Naive thymus-derived CD8-positive, alpha-beta T cell (primary cell): ENCODE results near the gene EXD3. TPM values are rescaled to one million over a fixed set of nuclear protein-coding genes. Genes with fewer than 3 reads are reported as not detected.

ENCODE experiments used
- ATAC-seq, 2 donors: fragments of 150-1000 bp; cut with Tn5 transposase in 1 of 2; sonication (Bioruptor Pico), chemical (Tn5 transposase) in 1 of 2; 1 replicate in 1 of 2; 2 replicates in 1 of 2; pipeline ENCODE4 v1.10.0; 2021; ENCODE audit warnings: mild to moderate bottlenecking in 2 of 2, moderate library complexity in 2 of 2
- POLR2A ChIA-PET: fragments of 350-600 bp; sonication (Branson Sonifier 250); formaldehyde crosslinking; loops from one replicate; lab custom pipeline; 2021; ENCODE audit warnings: antibody characterized with exemption; lab: Charles Lee
- DNase-seq, 10 donors: peaks; one replicate each; pipeline versions ENCODE4 v3.0.0 to v3.0.0-alpha.2; 2020 to 2022
- H3K27ac Mint-ChIP-seq, 10 donors: one replicate each; pipeline ENCODE4 v1.8.0; 2020 to 2022; ENCODE audit warnings: mild to moderate bottlenecking in 10 of 10, mixed read lengths in 10 of 10, moderate library complexity in 4 of 10, inconsistent platforms in 1 of 10
- H3K27me3 Mint-ChIP-seq, 5 donors: one replicate each; pipeline ENCODE4 v1.8.0; 2021 to 2022; ENCODE audit warnings: mixed read lengths in 5 of 5
- H3K36me3 Mint-ChIP-seq, 3 donors: one replicate each; pipeline ENCODE4 v1.8.0; 2020 to 2022; ENCODE audit warnings: mixed read lengths in 3 of 3, mild to moderate bottlenecking in 2 of 3, inconsistent platforms in 1 of 3
- H3K4me1 Mint-ChIP-seq, 4 donors: one replicate each; pipeline ENCODE4 v1.8.0; 2021 to 2022; ENCODE audit warnings: mixed read lengths in 4 of 4
- H3K4me3 Mint-ChIP-seq, 10 donors: one replicate each; pipeline ENCODE4 v1.8.0; 2020 to 2022; ENCODE audit warnings: mild to moderate bottlenecking in 10 of 10, mixed read lengths in 10 of 10, moderate library complexity in 6 of 10, inconsistent platforms in 1 of 10
- H3K9me3 Mint-ChIP-seq, 9 donors: one replicate each; pipeline ENCODE4 v1.8.0; 2020 to 2022; ENCODE audit warnings: mixed read lengths in 9 of 9, mild to moderate bottlenecking in 3 of 9, inconsistent platforms in 1 of 9, moderate library complexity in 1 of 9
- polyA plus RNA-seq, 3 donors: library from polyadenylated mRNA; unstranded; fragments of 300-500 nt; fragmentation: Illumina TruSeq; gene quantifications; one replicate each; pipeline ENCODE4 v1.2.3, GENCODE V29; 2021
- total RNA-seq, 8 experiments: library from RNA in 2 of 8; stranded (reverse) in 2 of 8; gene quantifications; one replicate each; pipeline ENCODE4 v1.2.3 and lab custom pipeline; 2021 to 2026

EXD3 gene
- total and polyA plus RNA-seq, 5 experiments from 2014 or later: 2.6 to 28.3 (median 4.3) TPM

DNA sequence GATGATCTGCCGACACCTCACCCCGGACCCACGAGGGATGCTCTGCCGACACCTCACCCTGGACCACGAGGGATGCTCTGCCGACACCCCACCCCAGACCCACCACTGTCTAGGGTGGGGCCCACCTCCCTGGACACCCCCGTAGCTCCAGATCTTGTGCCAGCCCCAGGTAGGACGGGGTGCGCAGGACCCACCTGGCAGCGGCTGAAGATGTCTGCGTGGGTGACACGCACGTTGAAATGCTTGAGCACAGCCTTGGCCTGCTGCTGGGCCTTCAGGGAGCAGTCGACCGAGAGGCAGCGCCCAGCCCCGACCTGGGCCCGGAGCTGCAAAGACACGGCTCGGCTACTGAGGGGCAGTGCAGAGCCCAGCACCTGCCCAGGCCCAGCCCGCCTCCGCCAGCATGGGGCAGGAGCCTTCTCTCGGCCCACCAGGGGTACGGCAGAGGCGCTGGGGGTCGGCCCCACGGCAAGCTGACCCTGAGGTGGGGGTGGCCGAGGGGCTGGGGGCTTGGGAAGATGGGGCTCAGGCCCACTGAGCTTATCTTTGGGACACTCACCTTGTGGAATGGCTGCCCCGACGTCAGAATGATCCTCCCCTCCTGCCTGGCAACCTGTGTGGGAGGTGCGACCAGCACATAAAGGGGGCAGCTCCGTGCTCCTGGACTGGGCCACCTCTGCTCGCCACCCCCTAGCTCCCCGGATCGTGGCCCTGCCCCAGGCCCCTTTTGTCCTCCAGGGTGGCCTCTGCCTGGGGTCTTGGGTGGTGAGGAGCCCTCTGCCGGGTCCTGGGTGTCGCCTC, 99.2 kb downstream of the EXD3 start:
- POLR2A ChIA-PET: no interaction called here
- Mint-ChIP-seq H3K27me3 (peaks cover 0 to 20% (median 3%) of the 10 kb centered on the region in 5 donors), H3K4me1 (peaks cover 9 to 27% (median 19%) of the 10 kb centered on the region in 4 donors)

DNA sequence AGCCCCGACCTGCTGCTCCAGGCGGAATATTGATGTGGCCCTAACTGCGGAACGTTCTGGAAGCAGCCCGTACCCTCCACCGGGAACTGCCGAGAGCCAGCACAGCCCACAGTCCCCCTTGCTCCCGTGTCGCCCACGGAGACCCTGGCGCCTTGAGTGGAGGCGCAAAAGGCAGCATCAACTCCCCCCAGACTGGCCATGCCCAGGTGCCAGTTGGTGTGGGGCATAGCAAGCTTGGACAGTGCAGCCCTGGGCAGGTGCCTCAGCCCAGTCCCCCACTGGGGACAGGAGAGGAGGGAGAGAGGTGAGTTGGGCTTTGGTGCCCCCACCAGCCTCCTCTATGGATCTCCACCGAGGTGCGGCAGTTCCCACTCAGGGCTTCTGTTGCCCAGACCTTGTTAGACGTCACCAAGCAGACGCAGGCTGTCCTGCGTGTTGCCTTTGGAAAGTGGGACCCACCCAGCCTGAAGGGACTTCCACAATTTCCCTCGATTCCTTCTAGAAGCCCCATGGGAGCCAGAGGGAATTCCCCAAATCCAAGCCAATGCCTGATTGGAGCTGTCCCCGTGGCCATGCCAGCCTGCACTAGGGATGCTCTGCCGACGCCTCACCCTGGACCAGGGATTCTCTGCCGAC, 101.1 kb downstream of the EXD3 start:
- POLR2A ChIA-PET: interaction anchor here (0.6 to 1.5 kb wide), 2 partner anchors 18 to 20 kb away, joined by 3 to 7 read pairs; partner anchors contain the start of gene NRARP
- Mint-ChIP-seq H3K27me3 (peaks cover 0 to 17% (median 2%) of the 10 kb centered on the region in 5 donors), H3K36me3 (no peaks in the 10 kb centered on the region), H3K9me3 (peaks cover 0 to 2% (median 0%) of the 10 kb centered on the region in 9 donors), H3K4me3 (no peak overlapping the region), H3K4me1 (peaks cover 7 to 25% (median 17%) of the 10 kb centered on the region in 4 donors), H3K27ac (peak overlapping the region in 1 of 10 donors; percentile 43)
- no peak for ATAC-seq
- no peak for DNase-seq

More for the DNA sequence above, 99.2 kb downstream of the EXD3 start:
- Mint-ChIP-seq H3K9me3 (peaks cover 0 to 4% (median 0%) of the 10 kb centered on the region in 9 donors), H3K4me3 (no peak overlapping the region), H3K36me3 (no peaks in the 10 kb centered on the region), H3K27ac (peak overlapping the region in 1 of 10 donors; percentile 27)
- ATAC-seq (no peak), DNase-seq (no peak)

DNA sequence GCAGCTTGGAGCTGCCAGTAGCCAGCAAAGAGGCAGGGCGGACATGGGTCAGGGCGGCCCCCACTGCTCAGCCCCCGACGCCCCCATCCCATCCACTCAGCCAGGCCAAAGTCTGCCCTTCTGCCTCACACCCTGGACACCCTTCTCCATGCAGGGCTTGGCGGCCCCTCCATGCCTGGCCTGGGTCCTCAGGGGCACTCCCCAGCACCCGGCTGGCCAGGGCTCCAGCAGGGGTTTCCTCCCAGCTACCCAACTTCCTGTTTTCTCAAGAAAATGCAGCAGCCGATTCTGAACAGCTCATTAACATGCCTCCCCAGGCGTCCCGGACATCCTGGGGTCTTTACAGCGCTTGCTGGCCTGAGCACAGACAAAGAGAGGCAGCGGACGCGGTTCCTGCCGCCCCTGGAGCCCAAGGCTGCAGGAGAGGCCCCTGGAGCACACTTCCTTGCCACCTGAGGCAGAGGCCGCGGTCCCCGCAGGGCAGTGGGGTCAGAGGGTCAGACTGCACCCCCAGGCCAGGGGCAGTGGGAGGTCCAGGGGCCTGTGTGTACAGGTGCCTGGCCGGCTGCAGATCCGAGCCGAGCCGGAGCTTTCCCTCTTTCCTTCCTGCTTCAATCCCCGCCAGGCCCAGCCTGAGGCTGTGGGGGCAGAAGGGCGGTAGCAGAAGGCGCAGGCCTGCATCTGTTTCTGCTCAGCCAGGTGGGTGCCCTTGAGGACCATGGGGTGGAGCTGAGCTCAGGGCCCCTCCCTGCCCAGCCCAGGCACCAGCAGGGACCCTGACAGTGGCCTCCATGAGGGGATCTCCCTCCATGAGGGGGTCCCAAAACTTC, 102.2 kb downstream of the EXD3 start:
- no peaks in the 10 kb centered on the region for H3K9me3 Mint-ChIP-seq
- peaks cover 3 to 19% (median 10%) of the 10 kb centered on the region in 4 donors for H3K4me1 Mint-ChIP-seq
- H3K36me3 Mint-ChIP-seq: no peaks in the 10 kb centered on the region
- ATAC-seq (peak; percentile 61 to 66), DNase-seq (peak in 2 of 10 donors; percentile 40 to 62)
- POLR2A ChIA-PET: interaction anchor here (0.8 to 2.0 kb wide), 5 partner anchors 11 to 102 kb away, joined by 3 to 19 read pairs (median 4); partner anchors contain the start of genes EXD3, NOXA1 and NRARP
- H3K4me3 Mint-ChIP-seq: peak overlapping the region in 6 of 10 donors; percentile 32 to 83 (median 69)
- peaks cover 0 to 11% (median 0%) of the 10 kb centered on the region in 5 donors for H3K27me3 Mint-ChIP-seq
- H3K27ac Mint-ChIP-seq: peak overlapping the region in 6 of 10 donors; percentile 18 to 82 (median 64)

DNA sequence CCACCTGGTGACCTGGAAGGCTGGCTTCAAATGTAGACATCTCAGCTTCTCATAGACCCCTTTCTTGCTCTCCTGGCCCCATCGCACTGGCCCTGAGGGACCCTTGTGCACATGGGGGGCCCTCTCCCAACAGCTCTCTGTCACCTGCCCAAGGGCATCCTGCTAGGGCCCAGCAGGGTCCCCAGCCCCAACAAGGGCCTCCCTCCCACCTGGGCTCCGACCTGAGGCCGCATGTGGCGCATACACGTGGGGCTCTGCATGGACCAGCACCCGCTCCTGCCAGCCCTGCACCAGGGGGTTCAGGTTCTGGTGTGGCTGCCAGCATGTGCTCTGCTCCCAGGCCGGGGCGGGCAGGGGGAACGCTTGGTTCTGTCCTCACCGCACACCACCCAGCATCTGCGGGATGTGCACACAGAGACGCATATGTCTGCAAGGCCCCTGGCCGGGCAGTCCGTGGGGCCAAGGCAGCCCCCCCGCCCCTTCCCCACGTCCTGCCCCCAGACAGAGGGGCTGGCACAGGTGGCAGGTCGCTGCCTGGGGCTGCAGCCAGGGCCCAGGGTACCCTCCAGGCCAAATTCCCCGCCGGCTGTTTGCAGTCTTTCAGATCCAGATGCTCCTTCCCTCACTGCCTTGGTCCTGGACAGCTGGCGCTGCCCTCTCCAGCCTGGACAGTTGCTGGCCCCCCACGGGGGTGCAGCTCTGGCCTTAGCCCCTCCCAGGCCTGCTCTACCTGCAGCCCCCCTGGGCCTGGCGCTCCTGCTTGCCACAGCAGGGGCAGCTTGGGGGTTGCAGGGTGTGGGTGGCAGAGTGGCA, 103.0 kb downstream of the EXD3 start:
- no peaks in the 10 kb centered on the region for H3K9me3 Mint-ChIP-seq
- peaks cover 0 to 11% (median 0%) of the 10 kb centered on the region in 5 donors for H3K27me3 Mint-ChIP-seq
- peak overlapping the region in 3 of 10 donors; percentile 69 to 83 (median 71) for H3K4me3 Mint-ChIP-seq
- POLR2A ChIA-PET: interaction anchor here (0.8 to 2.0 kb wide), 5 partner anchors 10 to 103 kb away, joined by 3 to 19 read pairs (median 4); partner anchors contain the start of genes EXD3, NOXA1 and NRARP
- DNase-seq (peak in 1 of 10 donors; percentile 61), ATAC-seq (peak in 1 of 2 donors; percentile 13)
- H3K4me1 Mint-ChIP-seq: peaks cover 3 to 19% (median 8%) of the 10 kb centered on the region in 4 donors
- no peaks in the 10 kb centered on the region for H3K36me3 Mint-ChIP-seq
- H3K27ac Mint-ChIP-seq: peak overlapping the region in 4 of 10 donors; percentile 11 to 67 (median 55)

DNA sequence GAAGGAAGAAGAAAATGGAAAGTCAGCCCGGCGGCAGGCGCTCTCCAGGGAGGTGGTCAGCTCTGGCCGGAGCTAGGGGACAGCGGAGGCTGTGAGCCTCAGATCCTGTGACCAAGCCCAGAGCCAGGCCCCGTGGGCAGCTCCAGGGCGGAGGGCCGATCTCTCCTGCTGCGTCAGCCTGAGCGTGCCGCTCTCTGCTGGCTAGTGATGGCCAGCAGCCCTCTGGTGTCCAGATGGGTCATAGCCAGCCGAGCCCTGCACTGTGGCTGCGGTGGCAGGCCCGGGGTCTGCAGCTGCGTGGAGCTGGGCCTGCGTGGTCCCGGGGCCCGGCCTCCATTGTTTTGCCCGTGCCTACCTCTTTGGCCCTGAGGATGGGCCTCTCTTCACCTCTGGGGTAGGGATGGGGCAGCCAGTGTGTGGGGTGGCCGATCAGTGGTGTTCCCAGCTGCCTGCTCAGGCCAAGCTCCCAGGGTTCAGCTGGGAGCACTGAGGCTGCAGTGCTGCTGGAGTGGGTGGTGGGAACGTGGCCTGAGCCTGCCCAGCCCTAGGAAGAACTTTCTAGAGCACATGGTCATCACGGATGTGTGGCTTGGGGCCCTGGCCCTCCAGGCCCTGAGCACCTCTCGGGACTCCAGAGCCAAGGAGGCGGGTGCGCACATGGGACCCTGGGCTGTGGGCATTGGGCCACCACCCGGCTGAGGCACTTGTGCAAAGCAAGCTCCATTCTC, 103.8 kb downstream of the EXD3 start:
- H3K4me1 Mint-ChIP-seq: peaks cover 3 to 19% (median 8%) of the 10 kb centered on the region in 4 donors
- POLR2A ChIA-PET: interaction anchor here (0.6 to 2.0 kb wide), 2 partner anchors 10 to 26 kb away, joined by 6 to 19 read pairs; no protein-coding TSS in a partner anchor
- H3K36me3 Mint-ChIP-seq: no peaks in the 10 kb centered on the region
- DNase-seq (no peak), ATAC-seq (no peak)
- peaks cover 0 to 8% (median 0%) of the 10 kb centered on the region in 5 donors for H3K27me3 Mint-ChIP-seq
- peak overlapping the region in 1 of 10 donors; percentile 51 for H3K27ac Mint-ChIP-seq
- H3K9me3 Mint-ChIP-seq: no peaks in the 10 kb centered on the region
- H3K4me3 Mint-ChIP-seq: peak overlapping the region in 1 of 10 donors; percentile 34

DNA sequence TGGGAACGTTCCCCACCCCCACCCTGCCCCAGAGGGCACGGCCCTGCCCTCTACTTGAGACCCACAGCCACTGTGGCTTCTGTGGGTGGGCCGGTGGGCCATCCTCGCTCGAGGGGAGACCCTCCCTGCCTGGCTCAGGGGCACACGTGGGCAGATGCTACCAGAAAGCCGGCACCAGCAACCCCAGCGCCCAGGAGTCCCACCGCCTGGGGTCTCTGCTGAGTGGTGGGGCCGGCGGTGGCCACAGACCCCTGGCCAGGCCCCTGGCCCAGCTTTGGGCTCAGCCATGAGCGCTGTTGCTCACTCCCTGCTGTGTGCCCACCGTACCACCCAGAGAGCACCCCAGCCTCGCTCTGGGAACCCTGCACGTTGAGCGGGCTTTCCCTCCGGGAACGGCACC, 104.4 kb downstream of the EXD3 start:
- POLR2A ChIA-PET: interaction anchor here (0.6 kb wide), 1 partner anchor 25 kb away, joined by 6 read pairs; no protein-coding TSS in a partner anchor
- peaks cover 0 to 12% (median 0%) of the 10 kb centered on the region in 5 donors for H3K27me3 Mint-ChIP-seq
- peaks cover 3 to 19% (median 8%) of the 10 kb centered on the region in 4 donors for H3K4me1 Mint-ChIP-seq
- no peak overlapping the region for H3K27ac Mint-ChIP-seq
- no peak for ATAC-seq
- no peak overlapping the region for H3K4me3 Mint-ChIP-seq
- no peaks in the 10 kb centered on the region for H3K9me3 Mint-ChIP-seq
- DNase-seq: no peak
- no peaks in the 10 kb centered on the region for H3K36me3 Mint-ChIP-seq

DNA sequence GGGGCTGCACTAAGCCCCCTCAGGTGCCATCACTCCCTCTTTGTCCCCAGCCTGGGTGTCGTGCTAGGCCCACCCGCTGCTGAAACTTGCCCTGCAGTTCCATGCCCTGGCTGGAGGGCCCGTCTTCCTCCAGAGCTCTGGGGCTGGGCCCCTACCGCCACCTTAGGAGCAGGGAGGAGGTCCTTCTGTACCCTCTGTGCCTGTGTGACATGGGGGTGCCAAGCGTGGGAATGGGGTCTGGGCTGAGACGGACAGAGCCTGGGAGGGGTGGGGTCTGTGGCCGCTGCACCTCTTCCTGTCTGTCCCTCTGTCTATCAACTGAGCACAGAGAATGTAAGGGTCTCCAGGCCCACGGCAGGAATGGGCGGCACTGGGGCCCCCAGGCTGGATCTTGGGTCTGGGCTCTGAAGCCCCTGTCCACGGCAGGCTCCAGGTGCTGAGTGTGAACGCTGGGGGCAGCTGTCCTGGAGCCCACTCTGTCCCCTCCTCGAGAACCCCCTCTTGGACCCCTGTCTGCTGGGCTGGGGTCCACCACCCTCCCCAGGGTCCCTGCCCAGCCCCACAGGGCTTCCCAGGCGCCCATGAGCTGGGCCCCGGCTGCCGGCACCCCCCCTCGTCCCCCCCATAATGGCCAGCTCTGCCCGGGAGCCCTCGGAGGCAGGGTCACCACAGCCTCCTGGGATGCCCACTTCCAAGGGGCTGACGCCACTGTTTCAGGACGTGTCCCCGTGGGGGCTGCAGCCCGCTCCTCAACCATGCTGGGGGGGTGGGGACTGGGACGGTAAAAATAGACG, 105.0 kb downstream of the EXD3 start:
- no peaks in the 10 kb centered on the region for H3K9me3 Mint-ChIP-seq
- POLR2A ChIA-PET: no interaction called here
- peaks cover 3 to 19% (median 8%) of the 10 kb centered on the region in 4 donors for H3K4me1 Mint-ChIP-seq
- ATAC-seq: no peak
- H3K36me3 Mint-ChIP-seq: no peaks in the 10 kb centered on the region
- peaks cover 0 to 14% (median 0%) of the 10 kb centered on the region in 5 donors for H3K27me3 Mint-ChIP-seq
- H3K4me3 Mint-ChIP-seq: no peak overlapping the region
- no peak for DNase-seq
- no peak overlapping the region for H3K27ac Mint-ChIP-seq

DNA sequence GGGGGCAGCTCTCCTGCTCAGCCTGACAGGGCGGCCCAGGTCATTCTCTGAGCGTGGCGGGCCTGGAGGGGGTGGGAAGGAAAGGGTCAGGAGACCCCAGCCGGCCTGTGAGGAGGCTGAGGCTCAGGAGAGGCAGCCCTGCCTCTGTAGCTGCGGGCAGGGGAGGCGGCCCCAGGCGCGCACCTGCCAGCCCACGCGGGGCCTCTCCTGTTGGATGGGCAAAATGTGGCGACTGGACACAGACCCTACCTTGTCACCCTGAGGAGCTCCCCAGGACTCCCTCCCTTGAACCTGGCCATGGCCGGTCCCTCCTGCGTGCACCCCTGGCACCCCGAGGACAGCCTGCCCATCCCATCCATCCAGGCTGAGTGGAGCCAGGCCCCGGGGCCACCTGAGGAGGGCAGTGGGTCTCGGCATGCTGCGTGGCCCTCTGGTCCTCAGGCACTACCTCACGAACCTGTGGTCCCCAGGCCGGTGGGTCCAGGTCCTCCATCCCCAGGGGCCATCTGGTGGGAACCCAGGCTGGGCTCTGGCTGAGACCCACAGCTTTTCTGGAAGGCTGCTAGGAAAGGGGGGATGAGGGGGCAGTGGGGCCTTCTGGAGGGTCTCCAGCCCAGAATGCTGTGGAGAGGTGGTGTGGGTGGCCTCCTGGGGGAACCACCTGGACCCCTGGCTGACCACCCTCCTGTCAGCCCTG, 105.8 kb downstream of the EXD3 start:
- no peak for ATAC-seq
- Mint-ChIP-seq H3K4me3 (peak overlapping the region in 1 of 10 donors; percentile 52), H3K4me1 (peaks cover 3 to 19% (median 8%) of the 10 kb centered on the region in 4 donors), H3K36me3 (no peaks in the 10 kb centered on the region), H3K27ac (no peak overlapping the region), H3K9me3 (no peaks in the 10 kb centered on the region), H3K27me3 (peaks cover 0 to 14% (median 0%) of the 10 kb centered on the region in 5 donors)
- DNase-seq: no peak
- POLR2A ChIA-PET: interaction anchor here (0.5 to 1.5 kb wide), 5 partner anchors 9 to 194 kb away, joined by 3 to 5 read pairs (median 4); partner anchors contain the start of genes EXD3 and NOXA1

DNA sequence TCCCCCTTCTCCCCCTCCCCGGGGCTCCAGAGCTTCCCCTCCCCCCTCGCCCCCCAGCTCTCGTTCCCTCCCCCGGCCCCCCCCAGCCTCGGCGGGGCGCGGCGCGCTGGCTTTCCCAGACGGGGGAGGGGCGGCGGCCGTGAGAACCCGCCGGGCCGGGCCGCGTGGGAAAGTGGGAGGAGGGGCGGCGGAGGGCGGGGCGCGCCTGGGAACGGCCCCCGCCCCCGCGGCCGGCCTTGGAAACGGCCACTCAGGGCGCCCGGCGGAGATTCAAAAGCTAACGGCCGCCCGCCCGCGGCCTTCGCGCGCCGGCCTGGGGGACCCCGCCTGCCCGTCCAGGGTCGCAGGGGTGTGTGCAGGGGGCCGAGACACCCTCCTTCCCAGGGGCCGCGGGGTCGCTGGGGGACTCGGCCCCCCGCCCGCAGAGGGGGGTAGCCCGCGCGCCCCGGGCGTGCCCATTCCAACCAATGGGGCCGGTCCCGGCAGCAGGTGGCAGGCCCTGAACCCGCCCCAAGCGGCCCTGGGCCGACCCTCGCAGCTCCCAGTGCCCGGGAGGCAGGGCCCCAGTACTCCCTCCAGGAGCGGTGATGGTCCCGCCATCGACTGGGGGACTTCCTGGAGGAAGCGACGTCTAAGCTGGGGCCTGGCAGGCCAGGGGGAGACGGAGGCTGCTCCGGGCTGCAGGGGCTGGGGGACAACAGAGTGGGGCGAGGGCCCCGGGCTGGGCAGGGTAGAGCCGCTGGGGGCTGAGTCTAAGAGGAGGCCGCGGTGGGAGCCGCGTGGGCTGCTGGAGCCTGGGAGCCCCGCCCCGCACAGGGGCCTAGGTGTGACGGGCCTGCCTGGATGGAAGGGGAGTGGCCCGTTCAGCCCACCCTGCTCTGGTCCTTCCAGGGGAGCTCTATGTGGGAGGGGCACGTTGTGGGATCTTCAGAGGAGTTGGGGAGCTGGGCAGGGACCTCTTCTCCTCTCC, 106.7 kb downstream of the EXD3 start:
- DNase-seq (peak in 2 of 10 donors; percentile 19 to 63), ATAC-seq (peak; percentile 61 to 63)
- Mint-ChIP-seq H3K27ac (no peak overlapping the region), H3K27me3 (peaks cover 0 to 14% (median 0%) of the 10 kb centered on the region in 5 donors), H3K4me3 (peak overlapping the region in 3 of 10 donors; percentile 41 to 52 (median 41)), H3K4me1 (peaks cover 3 to 19% (median 5%) of the 10 kb centered on the region in 4 donors), H3K36me3 (no peaks in the 10 kb centered on the region), H3K9me3 (no peaks in the 10 kb centered on the region)
- POLR2A ChIA-PET: interaction anchor here (0.5 to 1.5 kb wide), 7 partner anchors 9 to 193 kb away, joined by 3 to 6 read pairs (median 4); partner anchors contain the start of genes EXD3 and NOXA1
